ENCODE measurements around the gene CTNNBIP1. TPM values are rescaled to one million over a fixed set of nuclear protein-coding genes. Genes with fewer than 3 reads are reported as not detected.

The CTNNBIP1 gene
- total and polyA plus RNA-seq, 2 donors from 2014 or later: 21.9 to 26.4 TPM

DNA sequence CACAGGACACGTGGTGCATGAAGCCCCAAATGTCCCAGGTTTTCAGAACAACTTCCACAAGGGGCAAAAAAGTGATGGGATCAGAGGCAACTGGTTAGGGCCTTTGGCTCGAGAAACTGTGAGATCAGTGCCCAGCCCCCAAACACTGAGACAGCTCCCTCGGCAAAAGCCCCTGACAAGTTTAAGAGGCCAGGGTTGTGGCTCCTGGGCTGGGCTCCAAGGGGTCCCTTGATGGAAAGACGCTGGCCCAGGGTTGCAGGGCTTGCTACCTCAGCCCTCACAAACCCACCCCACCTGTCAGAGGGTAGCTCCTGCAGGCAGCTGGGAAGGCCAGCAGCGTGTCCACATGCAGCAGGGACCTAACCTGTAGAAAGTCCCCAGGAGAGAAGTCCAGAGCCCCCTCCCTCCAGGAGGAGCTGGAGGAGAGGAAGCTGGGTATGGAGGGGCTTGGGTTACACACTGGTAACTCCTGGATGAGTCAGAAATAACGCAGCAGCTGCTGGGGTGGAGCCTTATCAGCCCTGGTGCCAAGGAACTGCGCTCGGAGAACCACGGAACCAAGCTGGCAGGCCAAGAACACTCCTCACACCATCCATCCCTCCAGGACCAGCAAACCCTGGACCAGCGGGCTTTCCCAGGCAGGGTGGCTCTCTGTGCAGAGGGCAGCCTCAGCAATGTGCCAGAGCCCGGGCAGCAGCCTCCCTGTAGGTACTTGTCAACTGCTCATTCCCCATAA is 37.5 kb downstream of the CTNNBIP1 start:
- H3K27me3 ChIP-seq (ENCODE audit: control insufficient read depth, insufficient read depth, low read length): no peaks in the 10 kb centered on the region
- H3K4me3 ChIP-seq (ENCODE audit: low read length in 3 of 3): no peak overlapping the region
- peaks cover 0 to 8% (median 7%) of the 10 kb centered on the region in 3 donors for H3K4me1 ChIP-seq (ENCODE audit: control insufficient read depth in 2 of 3, insufficient read depth in 2 of 3, low read depth in 1 of 3, low read length in 3 of 3)
- H3K27ac ChIP-seq (ENCODE audit: low read depth in 2 of 2, low read length in 2 of 2): no peak overlapping the region
- TF ChIP-seq, protein P1, sequence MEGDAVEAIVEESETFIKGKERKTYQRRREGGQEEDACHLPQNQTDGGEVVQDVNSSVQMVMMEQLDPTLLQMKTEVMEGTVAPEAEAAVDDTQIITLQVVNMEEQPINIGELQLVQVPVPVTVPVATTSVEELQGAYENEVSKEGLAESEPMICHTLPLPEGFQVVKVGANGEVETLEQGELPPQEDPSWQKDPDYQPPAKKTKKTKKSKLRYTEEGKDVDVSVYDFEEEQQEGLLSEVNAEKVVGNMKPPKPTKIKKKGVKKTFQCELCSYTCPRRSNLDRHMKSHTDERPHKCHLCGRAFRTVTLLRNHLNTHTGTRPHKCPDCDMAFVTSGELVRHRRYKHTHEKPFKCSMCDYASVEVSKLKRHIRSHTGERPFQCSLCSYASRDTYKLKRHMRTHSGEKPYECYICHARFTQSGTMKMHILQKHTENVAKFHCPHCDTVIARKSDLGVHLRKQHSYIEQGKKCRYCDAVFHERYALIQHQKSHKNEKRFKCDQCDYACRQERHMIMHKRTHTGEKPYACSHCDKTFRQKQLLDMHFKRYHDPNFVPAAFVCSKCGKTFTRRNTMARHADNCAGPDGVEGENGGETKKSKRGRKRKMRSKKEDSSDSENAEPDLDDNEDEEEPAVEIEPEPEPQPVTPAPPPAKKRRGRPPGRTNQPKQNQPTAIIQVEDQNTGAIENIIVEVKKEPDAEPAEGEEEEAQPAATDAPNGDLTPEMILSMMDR (IDR thresholded peaks at IDR 0.05; ENCODE audit: borderline replicate concordance, extremely low read depth, insufficient read depth): no peak
- H3K9me3 ChIP-seq (ENCODE audit: control insufficient read depth in 2 of 3, insufficient read depth in 1 of 3, low read length in 3 of 3): no peaks in the 10 kb centered on the region
- intact Hi-C loops (cut with DNase I): no loop called here
- H3K36me3 ChIP-seq (ENCODE audit: control insufficient read depth in 2 of 3, insufficient read depth in 3 of 3, low read length in 3 of 3): peaks cover 0 to 10% (median 5%) of the 10 kb centered on the region in 3 donors
- H3K9ac ChIP-seq (ENCODE audit: low read length in 3 of 3): no peak overlapping the region
- FAIRE-seq: no peak
- DNase-seq: no peak

- H3K4me1 ChIP-seq (ENCODE audit: control insufficient read depth in 2 of 3, insufficient read depth in 2 of 3, low read depth in 1 of 3, low read length in 3 of 3): peaks cover 0 to 8% (median 7%) of the 10 kb centered on the region in 3 donors
- intact Hi-C loops (cut with DNase I): no loop called here
- H3K27me3 ChIP-seq (ENCODE audit: control insufficient read depth, insufficient read depth, low read length): no peaks in the 10 kb centered on the region
- DNase-seq (no peak), FAIRE-seq (no peak)
- H3K9ac ChIP-seq (ENCODE audit: low read length in 3 of 3): no peak overlapping the region
- peaks cover 0 to 10% (median 5%) of the 10 kb centered on the region in 3 donors for H3K36me3 ChIP-seq (ENCODE audit: control insufficient read depth in 2 of 3, insufficient read depth in 3 of 3, low read length in 3 of 3)
- H3K4me3 ChIP-seq (ENCODE audit: low read length in 3 of 3): no peak overlapping the region
- TF ChIP-seq, protein P1 (IDR thresholded peaks at IDR 0.05; ENCODE audit: borderline replicate concordance, extremely low read depth, insufficient read depth): no peak
- no peak overlapping the region for H3K27ac ChIP-seq (ENCODE audit: low read depth in 2 of 2, low read length in 2 of 2)
- no peaks in the 10 kb centered on the region for H3K9me3 ChIP-seq (ENCODE audit: control insufficient read depth in 2 of 3, insufficient read depth in 1 of 3, low read length in 3 of 3)
Measured at GRCh38 chr1:9871707-9872425, 38.2 kb downstream of the CTNNBIP1 start.

DNA sequence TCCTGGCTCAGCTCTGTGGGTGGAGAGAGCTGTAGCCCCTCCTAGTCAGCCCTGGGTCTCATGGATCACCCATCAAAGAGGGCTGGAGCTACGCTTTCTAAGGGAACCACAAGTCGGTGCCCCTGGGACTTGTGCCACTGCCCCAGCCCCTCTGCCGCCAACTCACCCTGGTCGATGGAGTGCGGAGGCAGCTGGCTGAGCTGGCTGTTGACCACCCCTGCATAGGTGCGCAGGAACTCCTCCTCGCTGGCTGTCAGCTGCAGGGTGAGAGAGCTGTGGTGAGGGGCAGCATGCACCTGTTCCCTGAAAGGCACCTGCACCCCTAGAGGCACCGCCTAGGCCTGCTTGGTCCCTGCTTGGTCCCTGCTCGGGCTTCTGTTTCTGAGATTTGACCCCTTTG is 39.0 kb downstream of the CTNNBIP1 start:
- Histone ChIP-seq H3K27me3 (ENCODE audit: control insufficient read depth, insufficient read depth, low read length) (no peaks in the 10 kb centered on the region), H3K36me3 (ENCODE audit: control insufficient read depth in 2 of 3, insufficient read depth in 3 of 3, low read length in 3 of 3) (peaks cover 0 to 10% (median 5%) of the 10 kb centered on the region in 3 donors), H3K9me3 (ENCODE audit: control insufficient read depth in 2 of 3, insufficient read depth in 1 of 3, low read length in 3 of 3) (no peaks in the 10 kb centered on the region), H3K4me1 (ENCODE audit: control insufficient read depth in 2 of 3, insufficient read depth in 2 of 3, low read depth in 1 of 3, low read length in 3 of 3) (peaks cover 0 to 8% (median 7%) of the 10 kb centered on the region in 3 donors), H3K4me3 (ENCODE audit: low read length in 3 of 3) (no peak overlapping the region), H3K27ac (ENCODE audit: low read depth in 2 of 2, low read length in 2 of 2) (no peak overlapping the region), H3K9ac (ENCODE audit: low read length in 3 of 3) (no peak overlapping the region)
- DNase-seq: peak in 1 of 5 donors; percentile 26
- TF ChIP-seq, protein P1 (IDR thresholded peaks at IDR 0.05; ENCODE audit: borderline replicate concordance, extremely low read depth, insufficient read depth): no peak
- intact Hi-C loops (cut with DNase I): no loop called here
- no peak for FAIRE-seq
